ENCODE data around the gene STUM.

Gene STUM

DNA sequence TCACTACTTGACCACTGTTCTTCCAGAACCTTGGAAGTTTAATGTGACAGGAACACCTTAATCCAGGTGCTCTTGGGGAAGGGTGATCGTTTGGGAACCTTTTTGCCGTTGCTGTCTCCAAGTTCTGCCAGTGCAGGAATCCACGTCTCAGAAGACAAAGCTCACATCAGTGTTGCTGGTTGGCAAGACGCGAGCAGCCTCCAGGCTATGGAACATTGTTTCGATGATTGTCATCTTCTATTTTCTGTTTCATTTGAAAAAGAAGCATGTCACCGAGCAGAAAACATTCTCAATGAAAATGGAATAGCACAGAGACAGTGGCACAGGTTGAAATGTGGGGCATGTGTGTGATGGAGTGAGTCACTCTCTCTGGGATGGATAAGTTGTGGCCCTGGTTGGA lies 11.7 kb downstream of the STUM start:
- H2AFZ ChIP-seq (ENCODE audit: low read length) = no peak overlapping the region
- no peak overlapping the region for H4K91ac ChIP-seq (ENCODE audit: low read depth, low read length, poor library complexity)
- H3K9ac ChIP-seq (ENCODE audit: low read depth, low read length, poor library complexity) = no peak overlapping the region
- no peaks in the 10 kb centered on the region for H3K4me1 ChIP-seq (ENCODE audit: control insufficient read depth in 2 of 2, insufficient read depth in 1 of 2, low read depth in 1 of 2, low read length in 2 of 2)
- H3K14ac ChIP-seq (ENCODE audit: low read length) = no peak overlapping the region
- no peak overlapping the region for H2BK5ac ChIP-seq (ENCODE audit: low read length)
- H3K4me2 ChIP-seq (ENCODE audit: insufficient read depth, low read length, poor library complexity, severe bottlenecking) = no peak overlapping the region
- H3K4me3 ChIP-seq (ENCODE audit: low read length in 2 of 2) = no peak overlapping the region
- H3K9me3 ChIP-seq (replicated peaks in 1 of 2; ENCODE audit: control insufficient read depth in 2 of 2, insufficient read depth in 1 of 2, low read depth in 1 of 2, low read length in 2 of 2) = no peaks in the 10 kb centered on the region
- H3K4ac ChIP-seq (ENCODE audit: low read length) = no peak overlapping the region
- H3K36me3 ChIP-seq (replicated peaks in 1 of 2; ENCODE audit: control insufficient read depth in 2 of 2, insufficient read depth in 2 of 2, low read length in 2 of 2) = no peaks in the 10 kb centered on the region
- no peak overlapping the region for H2BK12ac ChIP-seq (ENCODE audit: low read length)
- no peak overlapping the region for H3K23ac ChIP-seq (ENCODE audit: low read depth, low read length, poor library complexity)
- H2BK120ac ChIP-seq (ENCODE audit: low read depth, low read length) = no peak overlapping the region
- no peaks in the 10 kb centered on the region for H3K79me1 ChIP-seq (ENCODE audit: low read depth, low read length)
- no peak overlapping the region for H3K27ac ChIP-seq (replicated peaks; ENCODE audit: low read length)
- no peak overlapping the region for H2BK15ac ChIP-seq (ENCODE audit: low read length)
- no CpG with 5 or more reads among the region's 7 CpGs for WGBS, 2 donors (ENCODE audit: extremely low coverage in 2 of 2, insufficient read length in 2 of 2, insufficient replicate concordance in 1 of 2)
- no peak overlapping the region for H2AK5ac ChIP-seq (ENCODE audit: low read depth, low read length)
- H3K27me3 ChIP-seq (ENCODE audit: control insufficient read depth in 3 of 3, insufficient read depth in 3 of 3, low read depth in 1 of 3, low read length in 3 of 3) = peaks cover 0 to 23% (median 0%) of the 10 kb centered on the region in 3 experiments
- no peak overlapping the region for H3K18ac ChIP-seq (ENCODE audit: low read length)
- no peak for DNase-seq (ENCODE audit: low spot score)
- no peak overlapping the region for H4K8ac ChIP-seq (ENCODE audit: low read depth, low read length)

DNA sequence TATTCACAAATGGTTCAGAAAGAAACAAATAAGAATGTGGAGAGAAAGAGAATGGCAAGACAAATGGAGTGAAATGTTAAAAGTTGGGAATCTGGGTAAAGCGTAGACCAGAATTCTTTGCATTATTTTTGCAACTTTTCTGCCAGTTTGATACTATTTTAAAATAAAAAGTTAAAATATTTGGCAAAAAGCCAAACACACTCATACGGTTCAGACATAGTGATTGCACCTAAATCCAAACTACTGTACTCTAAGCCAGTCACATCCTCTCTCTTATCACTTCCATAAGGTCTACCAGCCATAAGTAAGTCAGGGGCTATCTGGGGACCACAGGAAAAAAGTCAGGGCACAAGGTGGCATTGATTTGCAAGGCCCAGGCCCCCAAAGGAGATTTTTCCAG lies 14.4 kb downstream of the STUM start:
- DNase-seq (ENCODE audit: low spot score) = no peak
- no peak overlapping the region for H4K91ac ChIP-seq (ENCODE audit: low read depth, low read length, poor library complexity)
- no peak overlapping the region for H2BK120ac ChIP-seq (ENCODE audit: low read depth, low read length)
- H3K27me3 ChIP-seq (ENCODE audit: control insufficient read depth in 3 of 3, insufficient read depth in 3 of 3, low read depth in 1 of 3, low read length in 3 of 3) = peaks cover 0 to 40% (median 0%) of the 10 kb centered on the region in 3 experiments
- no peak overlapping the region for H3K4me3 ChIP-seq (ENCODE audit: low read length in 2 of 2)
- H3K9ac ChIP-seq (ENCODE audit: low read depth, low read length, poor library complexity) = no peak overlapping the region
- H3K4ac ChIP-seq (ENCODE audit: low read length) = no peak overlapping the region
- H3K36me3 ChIP-seq (replicated peaks in 1 of 2; ENCODE audit: control insufficient read depth in 2 of 2, insufficient read depth in 2 of 2, low read length in 2 of 2) = no peaks in the 10 kb centered on the region
- H2BK5ac ChIP-seq (ENCODE audit: low read length) = no peak overlapping the region
- no peak overlapping the region for H3K4me2 ChIP-seq (ENCODE audit: insufficient read depth, low read length, poor library complexity, severe bottlenecking)
- no peak overlapping the region for H3K18ac ChIP-seq (ENCODE audit: low read length)
- H2AFZ ChIP-seq (ENCODE audit: low read length) = no peak overlapping the region
- H3K9me3 ChIP-seq (replicated peaks in 1 of 2; ENCODE audit: control insufficient read depth in 2 of 2, insufficient read depth in 1 of 2, low read depth in 1 of 2, low read length in 2 of 2) = no peaks in the 10 kb centered on the region
- no peak overlapping the region for H3K14ac ChIP-seq (ENCODE audit: low read length)
- no peaks in the 10 kb centered on the region for H3K79me1 ChIP-seq (ENCODE audit: low read depth, low read length)
- no peak overlapping the region for H2BK15ac ChIP-seq (ENCODE audit: low read length)
- H3K27ac ChIP-seq (replicated peaks; ENCODE audit: low read length) = no peak overlapping the region
- WGBS, 2 donors (ENCODE audit: extremely low coverage in 2 of 2, insufficient read length in 2 of 2, insufficient replicate concordance in 1 of 2) = no CpG with 5 or more reads among the region's 2 CpGs
- no peak overlapping the region for H2AK5ac ChIP-seq (ENCODE audit: low read depth, low read length)
- no peak overlapping the region for H4K8ac ChIP-seq (ENCODE audit: low read depth, low read length)
- no peaks in the 10 kb centered on the region for H3K4me1 ChIP-seq (ENCODE audit: control insufficient read depth in 2 of 2, insufficient read depth in 1 of 2, low read depth in 1 of 2, low read length in 2 of 2)
- no peak overlapping the region for H3K23ac ChIP-seq (ENCODE audit: low read depth, low read length, poor library complexity)
- H2BK12ac ChIP-seq (ENCODE audit: low read length) = no peak overlapping the region

DNA sequence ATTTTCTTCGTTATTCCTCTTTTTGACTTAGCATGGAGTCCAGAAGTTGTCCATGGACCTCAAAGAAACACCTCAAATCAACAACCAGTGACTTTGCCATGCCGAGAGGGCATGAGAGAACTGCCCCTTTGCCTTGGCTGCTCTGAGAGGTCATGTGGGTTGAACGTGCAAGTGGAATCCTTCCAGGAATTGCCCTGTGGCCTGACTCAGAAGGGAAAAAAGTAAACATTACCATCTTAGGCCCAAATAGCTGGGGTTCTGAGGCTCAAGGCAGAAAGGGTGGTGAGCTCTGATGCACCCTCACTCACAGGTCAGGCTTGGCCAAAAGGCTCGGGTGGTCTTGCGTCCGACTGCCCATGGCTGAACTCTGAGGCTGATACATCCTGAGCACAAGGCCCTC lies 15.1 kb downstream of the STUM start:
- no peak overlapping the region for H3K4ac ChIP-seq (ENCODE audit: low read length)
- H3K23ac ChIP-seq (ENCODE audit: low read depth, low read length, poor library complexity) = no peak overlapping the region
- H3K27me3 ChIP-seq (ENCODE audit: control insufficient read depth in 3 of 3, insufficient read depth in 3 of 3, low read depth in 1 of 3, low read length in 3 of 3) = peaks cover 0 to 40% (median 0%) of the 10 kb centered on the region in 3 experiments
- no peaks in the 10 kb centered on the region for H3K36me3 ChIP-seq (replicated peaks in 1 of 2; ENCODE audit: control insufficient read depth in 2 of 2, insufficient read depth in 2 of 2, low read length in 2 of 2)
- H2BK120ac ChIP-seq (ENCODE audit: low read depth, low read length) = no peak overlapping the region
- no peak overlapping the region for H2BK5ac ChIP-seq (ENCODE audit: low read length)
- H4K8ac ChIP-seq (ENCODE audit: low read depth, low read length) = no peak overlapping the region
- H3K9me3 ChIP-seq (replicated peaks in 1 of 2; ENCODE audit: control insufficient read depth in 2 of 2, insufficient read depth in 1 of 2, low read depth in 1 of 2, low read length in 2 of 2) = no peaks in the 10 kb centered on the region
- H2AFZ ChIP-seq (ENCODE audit: low read length) = no peak overlapping the region
- no peak for DNase-seq (ENCODE audit: low spot score)
- H3K4me3 ChIP-seq (ENCODE audit: low read length in 2 of 2) = no peak overlapping the region
- H3K18ac ChIP-seq (ENCODE audit: low read length) = no peak overlapping the region
- no peak overlapping the region for H2AK5ac ChIP-seq (ENCODE audit: low read depth, low read length)
- H3K9ac ChIP-seq (ENCODE audit: low read depth, low read length, poor library complexity) = no peak overlapping the region
- no peak overlapping the region for H3K27ac ChIP-seq (replicated peaks; ENCODE audit: low read length)
- no peak overlapping the region for H3K4me2 ChIP-seq (ENCODE audit: insufficient read depth, low read length, poor library complexity, severe bottlenecking)
- H2BK12ac ChIP-seq (ENCODE audit: low read length) = no peak overlapping the region
- H3K14ac ChIP-seq (ENCODE audit: low read length) = no peak overlapping the region
- H2BK15ac ChIP-seq (ENCODE audit: low read length) = no peak overlapping the region
- no peaks in the 10 kb centered on the region for H3K79me1 ChIP-seq (ENCODE audit: low read depth, low read length)
- no peaks in the 10 kb centered on the region for H3K4me1 ChIP-seq (ENCODE audit: control insufficient read depth in 2 of 2, insufficient read depth in 1 of 2, low read depth in 1 of 2, low read length in 2 of 2)
- H4K91ac ChIP-seq (ENCODE audit: low read depth, low read length, poor library complexity) = no peak overlapping the region
- WGBS, 2 donors (ENCODE audit: extremely low coverage in 2 of 2, insufficient read length in 2 of 2, insufficient replicate concordance in 1 of 2) = no CpG with 5 or more reads among the region's 6 CpGs

DNA sequence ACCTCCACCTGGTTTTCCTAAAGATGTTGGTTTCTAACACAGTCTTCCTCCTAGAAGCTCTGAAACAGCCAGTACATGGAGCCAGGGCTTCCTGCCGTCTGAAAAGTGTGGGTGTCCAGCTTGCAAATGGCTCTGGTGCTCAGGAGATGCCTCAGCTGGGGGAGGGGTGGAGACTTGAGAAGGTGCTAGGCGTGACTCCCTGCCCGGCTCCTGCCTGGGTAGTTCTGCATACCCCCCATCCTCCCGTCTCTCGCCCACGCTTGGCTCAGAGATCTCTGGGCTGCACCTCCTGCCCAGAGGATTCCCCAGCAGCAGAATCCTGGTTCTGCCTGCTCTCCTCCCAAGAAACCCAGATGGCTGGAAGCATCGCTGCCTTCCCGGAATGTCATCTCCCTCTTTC lies 16.9 kb downstream of the STUM start:
- WGBS, 2 donors (ENCODE audit: extremely low coverage in 2 of 2, insufficient read length in 2 of 2, insufficient replicate concordance in 1 of 2) = no CpG with 5 or more reads among the region's 8 CpGs
- Histone ChIP-seq H3K23ac (ENCODE audit: low read depth, low read length, poor library complexity) (no peak overlapping the region), H3K9ac (ENCODE audit: low read depth, low read length, poor library complexity) (no peak overlapping the region), H4K91ac (ENCODE audit: low read depth, low read length, poor library complexity) (no peak overlapping the region), H3K9me3 (replicated peaks in 1 of 2; ENCODE audit: control insufficient read depth in 2 of 2, insufficient read depth in 1 of 2, low read depth in 1 of 2, low read length in 2 of 2) (no peaks in the 10 kb centered on the region), H3K27ac (replicated peaks; ENCODE audit: low read length) (no peak overlapping the region), H3K4me3 (ENCODE audit: low read length in 2 of 2) (no peak overlapping the region), H3K4ac (ENCODE audit: low read length) (no peak overlapping the region), H2BK5ac (ENCODE audit: low read length) (no peak overlapping the region), H3K4me2 (ENCODE audit: insufficient read depth, low read length, poor library complexity, severe bottlenecking) (no peak overlapping the region), H3K27me3 (ENCODE audit: control insufficient read depth in 3 of 3, insufficient read depth in 3 of 3, low read depth in 1 of 3, low read length in 3 of 3) (peaks cover 0 to 40% (median 0%) of the 10 kb centered on the region in 3 experiments), H2BK120ac (ENCODE audit: low read depth, low read length) (no peak overlapping the region), H3K14ac (ENCODE audit: low read length) (no peak overlapping the region), H2AFZ (ENCODE audit: low read length) (no peak overlapping the region), H2BK12ac (ENCODE audit: low read length) (no peak overlapping the region), H4K8ac (ENCODE audit: low read depth, low read length) (no peak overlapping the region), H3K79me1 (ENCODE audit: low read depth, low read length) (no peaks in the 10 kb centered on the region), H2BK15ac (ENCODE audit: low read length) (no peak overlapping the region), H2AK5ac (ENCODE audit: low read depth, low read length) (no peak overlapping the region), H3K36me3 (replicated peaks in 1 of 2; ENCODE audit: control insufficient read depth in 2 of 2, insufficient read depth in 2 of 2, low read length in 2 of 2) (no peaks in the 10 kb centered on the region), H3K4me1 (ENCODE audit: control insufficient read depth in 2 of 2, insufficient read depth in 1 of 2, low read depth in 1 of 2, low read length in 2 of 2) (peaks cover 0 to 6% of the 10 kb centered on the region in 2 donors), H3K18ac (ENCODE audit: low read length) (no peak overlapping the region)
- no peak for DNase-seq (ENCODE audit: low spot score)

Measured in neuronal stem cell (in vitro differentiated cells).